Gastrocnemius medialis (tissue), 4 donors: ENCODE measurements around the gene ADGRE3. TPM values are rescaled to one million over a fixed set of nuclear protein-coding genes. Genes with fewer than 3 reads are reported as not detected.

Experiments used
- ATAC-seq, 2 donors: fragments of 150-250 bp; one replicate each; pipeline ENCODE4 v1.9.1; 2016
- DNase-seq, 2 donors: peaks; one replicate each; pipeline ENCODE4 v3.0.0-alpha.2; 2019
- H3K27ac ChIP-seq, 4 donors: fragments of 200-600 bp; sonication (generic); 1 replicate in 1 of 4; 2 replicates in 3 of 4; pipeline ENCODE4 v1.5.1; 2016 to 2018; ENCODE audit warnings: mild to moderate bottlenecking in 2 of 4, moderate library complexity in 1 of 4
- H3K27me3 ChIP-seq, 3 donors: fragments of 200-600 bp; sonication (generic) in 2 of 3; 1 replicate in 1 of 3; 2 replicates in 2 of 3; pipeline versions ENCODE4 v1.5.1 to v1.6.0; 2016 to 2019; ENCODE audit warnings: mild to moderate bottlenecking in 1 of 3, moderate library complexity in 1 of 3
- H3K36me3 ChIP-seq, 2 donors: fragments of 200-600 bp; sonication (generic) in 1 of 2; one replicate each; pipeline ENCODE4 v1.5.1; 2017 to 2018
- H3K4me1 ChIP-seq, 2 donors: fragments of 200-600 bp; sonication (generic) in 1 of 2; one replicate each; pipeline ENCODE4 v1.5.1; 2016 to 2017; ENCODE audit warnings: mild to moderate bottlenecking in 2 of 2
- H3K4me3 ChIP-seq, 4 donors: fragments of 200-600 bp; sonication (generic) in 3 of 4; 1 replicate in 1 of 4; 2 replicates in 3 of 4; pipeline ENCODE4 v1.5.1; 2016 to 2019; ENCODE audit warnings: mild to moderate bottlenecking in 2 of 4
- H3K9me3 ChIP-seq, 3 donors: fragments of 200-600 bp; sonication (generic) in 2 of 3; 1 replicate in 1 of 3; 2 replicates in 2 of 3; pipeline ENCODE4 v1.5.1; 2016 to 2019
- CTCF ChIP-seq, 5 experiments: fragments of 450-650 bp in 3 of 5; fragments of 200-600 bp in 2 of 5; sonication (generic) in 2 of 5; IDR thresholded peaks in 4 of 5; conservative IDR thresholded peaks in 1 of 5; 1 replicate in 4 of 5; 2 replicates in 1 of 5; pipeline ENCODE4 v1.5.1; 2016 to 2019; ENCODE audit warnings: antibody characterized with exemption in 5 of 5, mild to moderate bottlenecking in 3 of 5, moderate library complexity in 3 of 5
- POLR2A ChIP-seq, 2 donors: fragments of 450-650 bp; IDR thresholded peaks; one replicate each; pipeline ENCODE4 v1.6.1; 2017; ENCODE audit warnings: antibody characterized with exemption in 2 of 2, mild to moderate bottlenecking in 2 of 2, moderate library complexity in 2 of 2
- in situ Hi-C, 4 donors: fragments of 200-750 bp; cut with MboI; loops; one replicate each; pipeline versions ENCODE4 v1.15.0 to v1.8.0; 2017; ENCODE audit warnings: low sequenced_read_pairs in 4 of 4
- intact Hi-C: fragments of 100-400 bp; cut with DNase I; formaldehyde crosslinking; loops from one replicate; pipeline ENCODE4 v1.15.1; 2023; ENCODE audit warnings: low total_unique reads
- total RNA-seq, 4 donors: library from RNA; depleted of rRNA; stranded (reverse); fragments of >200 nt; gene quantifications; one replicate each; pipeline versions ENCODE4 v1.1.0 to v1.2.3, GENCODE V29; 2016

ADGRE3 gene
- total RNA-seq, 4 donors from 2014 or later, result not detected

- DNase-seq (no peak), ATAC-seq (no peak)
- TF ChIP-seq CTCF (IDR thresholded peaks at IDR 0.05 in 4 of 5, conservative IDR thresholded peaks at IDR 0.05 in 1 of 5) (no peak), POLR2A (IDR thresholded peaks at IDR 0.05) (no peak)
- H3K4me3 ChIP-seq, result no peak overlapping the region
- no peak overlapping the region for H3K27ac ChIP-seq
- no peaks in the 10 kb centered on the region for H3K9me3 ChIP-seq
- H3K27me3 ChIP-seq, result no peaks in the 10 kb centered on the region
- intact Hi-C loops (no loop called here), in situ Hi-C loops (no loop called here)
- H3K4me1 ChIP-seq, result no peaks in the 10 kb centered on the region
- no peaks in the 10 kb centered on the region for H3K36me3 ChIP-seq
Measured at GRCh38 chr19:14580623-14581237, 93.9 kb downstream of the ADGRE3 start.

GRCh38 chr19:14577885-14578427 is 96.7 kb downstream of the ADGRE3 start:
- TF ChIP-seq POLR2A (IDR thresholded peaks at IDR 0.05) (no peak), CTCF (IDR thresholded peaks at IDR 0.05 in 4 of 5, conservative IDR thresholded peaks at IDR 0.05 in 1 of 5) (no peak)
- DNase-seq, result no peak
- no peak overlapping the region for H3K27ac ChIP-seq
- no peaks in the 10 kb centered on the region for H3K9me3 ChIP-seq
- H3K27me3 ChIP-seq, result no peaks in the 10 kb centered on the region
- no peak for ATAC-seq
- in situ Hi-C loops (loop anchor here in 1 of 4 donors (10.0 kb wide), 1 partner anchor 107 kb away; no protein-coding TSS in a partner anchor), intact Hi-C loops (no loop called here)
- H3K4me3 ChIP-seq, result no peak overlapping the region
- peaks cover 0 to 3% of the 10 kb centered on the region in 2 donors for H3K4me1 ChIP-seq
- no peaks in the 10 kb centered on the region for H3K36me3 ChIP-seq

- Histone ChIP-seq H3K4me1 (peaks cover 2 to 4% of the 10 kb centered on the region in 2 donors), H3K27ac (no peak overlapping the region), H3K4me3 (no peak overlapping the region), H3K27me3 (no peaks in the 10 kb centered on the region), H3K36me3 (no peaks in the 10 kb centered on the region), H3K9me3 (no peaks in the 10 kb centered on the region)
- DNase-seq (no peak), ATAC-seq (no peak)
- intact Hi-C loops, result no loop called here
- no peak for TF ChIP-seq CTCF (IDR thresholded peaks at IDR 0.05 in 4 of 5, conservative IDR thresholded peaks at IDR 0.05 in 1 of 5)
- TF ChIP-seq POLR2A (IDR thresholded peaks at IDR 0.05), result no peak
- in situ Hi-C loops, result loop anchor here in 1 of 4 donors (10.0 kb wide), 1 partner anchor 108 kb away; no protein-coding TSS in a partner anchor
Measured at GRCh38 chr19:14577264-14577663, 97.4 kb downstream of the ADGRE3 start.

GRCh38 chr19:14576363-14576762 is 98.3 kb downstream of the ADGRE3 start:
- Histone ChIP-seq H3K9me3 (no peaks in the 10 kb centered on the region), H3K4me1 (peaks cover 4 to 9% of the 10 kb centered on the region in 2 donors), H3K4me3 (no peak overlapping the region), H3K27ac (no peak overlapping the region), H3K27me3 (no peaks in the 10 kb centered on the region), H3K36me3 (no peaks in the 10 kb centered on the region)
- no peak for ATAC-seq
- DNase-seq, result no peak
- in situ Hi-C loops, result loop anchor here in 1 of 4 donors (10.0 kb wide), 1 partner anchor 108 kb away; no protein-coding TSS in a partner anchor
- TF ChIP-seq POLR2A (IDR thresholded peaks at IDR 0.05), result no peak
- TF ChIP-seq CTCF (IDR thresholded peaks at IDR 0.05 in 4 of 5, conservative IDR thresholded peaks at IDR 0.05 in 1 of 5), result no peak
- intact Hi-C loops, result no loop called here
